Measurements from ENCODE around the gene NFAM1.

Gene NFAM1

DNA sequence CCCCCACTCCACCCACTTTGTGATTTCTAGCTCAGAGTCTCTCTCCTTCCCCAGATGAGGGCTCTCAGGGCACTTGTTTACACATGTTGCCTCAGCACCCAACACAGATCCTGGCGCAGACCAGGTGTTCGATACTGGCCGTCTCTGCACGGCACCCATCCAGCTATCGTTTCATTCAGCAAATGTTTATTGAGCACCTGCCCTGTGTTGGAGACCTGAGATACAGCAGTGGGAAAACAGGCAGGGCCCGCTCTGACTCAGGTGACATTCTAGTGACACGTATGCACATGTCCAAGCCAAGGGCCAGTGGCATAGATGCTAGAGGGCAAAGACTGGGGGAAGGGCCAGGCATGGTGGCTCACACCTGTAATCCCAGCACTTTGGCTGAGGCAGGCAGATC, 71.9 kb downstream of the NFAM1 start:
- H3K27ac ChIP-seq (ENCODE audit: insufficient read depth, low read depth, low read length, poor library complexity, severe bottlenecking): no peak overlapping the region
- H3K36me3 ChIP-seq (ENCODE audit: control insufficient read depth, insufficient read depth, low read length): no peaks in the 10 kb centered on the region
- no peaks in the 10 kb centered on the region for H3K27me3 ChIP-seq (ENCODE audit: control insufficient read depth, insufficient read depth, low read length, poor library complexity, severe bottlenecking)
- no peaks in the 10 kb centered on the region for H3K9me3 ChIP-seq (ENCODE audit: control insufficient read depth, low read length)
- H3K4me1 ChIP-seq (ENCODE audit: control insufficient read depth, insufficient read depth, low read length): peaks cover 16% of the 10 kb centered on the region
- WGBS, 2 experiments: 95% methylated on average over 7 of the region's 7 CpGs
- no peak overlapping the region for H3K4me3 ChIP-seq (ENCODE audit: insufficient read depth, low read depth, low read length)

DNA sequence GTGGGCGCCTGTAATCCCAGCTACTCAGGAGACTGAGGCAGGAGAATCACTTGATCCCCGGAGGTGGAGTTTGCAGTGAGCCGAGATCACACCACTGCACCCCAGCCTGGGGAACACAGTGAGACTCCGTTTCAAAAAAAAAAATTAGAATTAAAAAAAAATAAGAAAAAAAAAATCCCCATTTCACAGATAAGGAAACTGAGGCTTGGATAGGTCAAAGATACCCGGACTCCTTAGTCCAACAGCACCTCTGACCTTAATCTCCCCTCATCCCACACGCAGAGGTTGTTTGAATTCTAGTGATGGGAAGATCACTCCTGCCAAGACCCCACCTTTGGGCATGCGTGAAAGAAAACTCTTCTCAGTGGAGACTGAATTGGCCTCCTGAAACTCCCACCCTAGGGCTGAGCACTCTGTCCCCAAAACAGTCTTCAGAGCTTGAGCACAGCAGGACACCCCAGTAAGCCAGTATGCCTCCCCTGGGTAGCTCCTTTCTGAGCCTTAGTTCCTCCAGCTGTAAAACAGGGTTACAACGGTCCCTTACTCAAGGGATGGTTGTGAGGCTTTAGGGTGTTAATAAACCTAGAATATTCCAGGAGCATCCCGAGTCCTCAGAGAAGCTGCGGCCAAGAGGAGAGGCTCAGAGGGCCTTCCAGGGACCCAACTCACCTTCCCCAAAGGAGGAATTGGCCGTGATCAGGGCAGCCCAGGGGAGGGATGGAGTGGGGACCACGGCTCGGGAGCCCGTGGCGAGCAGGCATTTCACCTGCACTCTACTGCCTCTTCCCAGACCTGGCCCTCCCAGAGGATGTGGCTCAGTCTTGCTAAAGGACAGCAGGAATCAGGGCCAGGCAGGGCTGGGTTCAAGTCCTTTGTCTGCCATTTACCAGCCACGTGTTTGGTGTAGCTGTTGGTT, 73.3 kb downstream of the NFAM1 start:
- WGBS, 2 experiments: 83 to 84% methylated on average over 15 to 16 of the region's 16 CpGs
- peaks cover 8% of the 10 kb centered on the region for H3K4me1 ChIP-seq (ENCODE audit: control insufficient read depth, insufficient read depth, low read length)
- no peaks in the 10 kb centered on the region for H3K9me3 ChIP-seq (ENCODE audit: control insufficient read depth, low read length)
- H3K4me3 ChIP-seq (ENCODE audit: insufficient read depth, low read depth, low read length): no peak overlapping the region
- no peaks in the 10 kb centered on the region for H3K27me3 ChIP-seq (ENCODE audit: control insufficient read depth, insufficient read depth, low read length, poor library complexity, severe bottlenecking)
- H3K27ac ChIP-seq (ENCODE audit: insufficient read depth, low read depth, low read length, poor library complexity, severe bottlenecking): no peak overlapping the region
- H3K36me3 ChIP-seq (ENCODE audit: control insufficient read depth, insufficient read depth, low read length): no peaks in the 10 kb centered on the region

DNA sequence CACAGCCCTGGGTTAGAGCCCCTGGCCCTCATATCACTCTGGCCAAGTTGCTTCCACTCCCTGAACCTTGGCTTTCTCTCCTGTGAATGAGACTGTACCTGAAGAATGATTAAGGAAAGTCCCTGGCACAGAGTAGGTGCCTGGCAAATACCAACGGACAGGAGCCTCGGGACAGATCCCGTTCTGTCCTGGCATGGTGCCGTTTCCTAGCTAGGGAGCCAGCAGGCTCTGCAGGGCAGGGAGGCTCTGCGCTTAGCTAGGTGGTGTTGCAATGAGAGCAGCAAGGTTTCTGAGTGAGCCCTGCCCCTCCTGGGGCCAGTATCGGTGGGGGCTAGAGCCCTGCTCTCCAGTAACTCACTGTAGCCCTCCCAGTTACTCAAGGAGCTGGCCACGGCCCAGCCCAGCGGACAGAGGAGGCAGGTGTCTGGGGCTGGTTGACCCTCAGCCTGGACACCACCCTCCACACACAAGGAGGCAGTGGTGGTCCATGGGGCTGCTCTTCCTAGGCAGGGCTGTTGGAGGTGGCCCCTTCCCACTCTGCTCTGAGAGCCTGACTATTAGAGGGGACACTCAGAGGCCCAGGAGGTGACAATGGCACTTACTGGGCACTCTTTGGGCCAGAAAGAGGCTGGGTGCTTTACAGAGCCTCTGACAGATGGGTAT, 74.4 kb downstream of the NFAM1 start:
- peaks cover 6% of the 10 kb centered on the region for H3K4me1 ChIP-seq (ENCODE audit: control insufficient read depth, insufficient read depth, low read length)
- H3K27me3 ChIP-seq (ENCODE audit: control insufficient read depth, insufficient read depth, low read length, poor library complexity, severe bottlenecking): no peaks in the 10 kb centered on the region
- no peak overlapping the region for H3K27ac ChIP-seq (ENCODE audit: insufficient read depth, low read depth, low read length, poor library complexity, severe bottlenecking)
- 88 to 89% methylated on average over 8 of the region's 8 CpGs for WGBS, 2 experiments
- H3K9me3 ChIP-seq (ENCODE audit: control insufficient read depth, low read length): no peaks in the 10 kb centered on the region
- H3K36me3 ChIP-seq (ENCODE audit: control insufficient read depth, insufficient read depth, low read length): no peaks in the 10 kb centered on the region
- H3K4me3 ChIP-seq (ENCODE audit: insufficient read depth, low read depth, low read length): no peak overlapping the region

DNA sequence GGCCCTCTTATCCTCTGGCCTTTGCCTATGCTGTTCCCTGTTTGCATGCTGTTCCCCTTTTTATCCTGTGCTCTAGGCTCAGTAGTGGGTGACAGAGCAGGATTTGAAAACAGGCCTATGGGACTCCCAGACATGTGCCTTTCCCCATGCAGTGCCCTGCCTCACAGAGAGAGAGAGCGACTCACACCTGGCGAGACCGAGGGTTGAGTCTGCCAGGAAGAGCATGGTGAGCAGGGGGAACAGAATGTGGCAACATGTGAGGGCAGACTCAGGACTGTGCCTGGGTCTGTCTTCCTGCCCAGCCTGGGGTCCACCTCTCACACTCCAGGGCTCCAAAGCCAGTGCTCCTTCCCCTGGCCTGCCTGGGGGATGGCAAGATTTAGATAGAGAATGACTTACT, 75.0 kb downstream of the NFAM1 start:
- Histone ChIP-seq H3K27me3 (ENCODE audit: control insufficient read depth, insufficient read depth, low read length, poor library complexity, severe bottlenecking) (no peaks in the 10 kb centered on the region), H3K4me3 (ENCODE audit: insufficient read depth, low read depth, low read length) (no peak overlapping the region), H3K27ac (ENCODE audit: insufficient read depth, low read depth, low read length, poor library complexity, severe bottlenecking) (no peak overlapping the region), H3K4me1 (ENCODE audit: control insufficient read depth, insufficient read depth, low read length) (peaks cover 6% of the 10 kb centered on the region), H3K9me3 (ENCODE audit: control insufficient read depth, low read length) (no peaks in the 10 kb centered on the region), H3K36me3 (ENCODE audit: control insufficient read depth, insufficient read depth, low read length) (no peaks in the 10 kb centered on the region)
- WGBS, 2 experiments: 96% methylated on average over 3 of the region's 3 CpGs

DNA sequence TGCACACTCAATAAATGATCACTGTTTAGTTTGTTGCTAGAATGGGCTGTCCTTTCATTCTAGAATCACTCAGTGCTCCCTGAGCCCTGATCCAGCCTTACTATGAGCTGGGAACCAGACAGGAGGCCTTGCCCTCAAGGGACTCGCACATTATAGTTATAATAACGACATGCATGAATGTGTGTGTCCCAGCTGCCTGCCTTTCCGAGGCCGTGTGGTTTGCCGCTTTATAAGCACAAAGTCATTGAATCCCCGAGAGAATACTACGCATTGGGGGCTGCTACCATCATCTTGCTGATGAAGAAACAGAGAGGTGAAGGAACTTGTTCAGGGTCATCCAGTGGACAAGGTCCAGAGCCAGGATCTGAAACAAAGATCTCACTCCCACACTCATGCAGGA, 75.7 kb downstream of the NFAM1 start:
- WGBS, 2 experiments: 95% methylated on average over 7 of the region's 7 CpGs
- H3K9me3 ChIP-seq (ENCODE audit: control insufficient read depth, low read length): no peaks in the 10 kb centered on the region
- no peaks in the 10 kb centered on the region for H3K27me3 ChIP-seq (ENCODE audit: control insufficient read depth, insufficient read depth, low read length, poor library complexity, severe bottlenecking)

DNA sequence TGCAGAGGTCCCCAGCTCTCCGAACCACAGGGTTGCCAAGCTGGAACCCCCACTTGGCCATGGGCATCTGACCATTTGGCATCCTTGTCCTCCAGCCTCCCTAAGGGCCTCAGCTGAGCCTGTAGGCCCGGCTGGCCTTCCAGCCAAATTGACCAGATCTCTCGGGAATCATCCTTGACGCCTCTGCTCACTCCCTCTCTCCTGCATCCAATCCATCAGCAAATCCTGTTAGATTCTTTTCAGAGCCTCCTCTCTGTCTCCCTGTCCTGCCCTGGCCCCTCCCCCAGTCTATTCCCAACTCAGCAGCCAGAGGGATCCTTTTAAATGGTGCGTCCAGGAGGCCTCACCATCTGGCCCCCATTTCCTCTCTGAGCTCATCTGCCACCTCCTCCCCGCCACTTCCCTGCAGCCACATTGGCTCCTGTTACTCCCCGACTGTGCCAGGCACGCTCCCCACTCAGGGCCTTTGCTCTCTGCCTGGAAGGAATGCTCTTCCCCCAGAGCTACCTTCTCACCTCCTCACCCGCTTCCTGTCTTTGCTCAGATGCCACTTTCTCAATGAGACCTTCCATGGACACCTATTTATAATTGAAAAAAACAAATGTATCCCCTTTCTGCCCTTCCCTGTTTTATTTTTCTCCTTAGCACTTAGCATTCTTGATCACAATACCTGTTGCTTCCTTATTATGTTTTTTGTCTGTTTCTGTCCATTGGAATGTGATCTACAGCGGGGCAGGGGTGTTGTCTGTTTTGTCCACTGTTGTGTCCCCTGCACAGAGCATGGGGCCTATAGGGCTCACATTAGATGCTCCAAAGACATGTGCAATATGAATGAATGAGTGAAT, 78.1 kb downstream of the NFAM1 start:
- Histone ChIP-seq H3K27me3 (ENCODE audit: control insufficient read depth, insufficient read depth, low read length, poor library complexity, severe bottlenecking) (no peaks in the 10 kb centered on the region), H3K4me1 (ENCODE audit: control insufficient read depth, insufficient read depth, low read length) (peaks cover 11% of the 10 kb centered on the region), H3K4me3 (ENCODE audit: insufficient read depth, low read depth, low read length) (no peak overlapping the region), H3K36me3 (ENCODE audit: control insufficient read depth, insufficient read depth, low read length) (no peaks in the 10 kb centered on the region), H3K9me3 (ENCODE audit: control insufficient read depth, low read length) (no peaks in the 10 kb centered on the region), H3K27ac (ENCODE audit: insufficient read depth, low read depth, low read length, poor library complexity, severe bottlenecking) (no peak overlapping the region)
- WGBS, 2 experiments: 38 to 42% methylated on average over 10 of the region's 10 CpGs

More for the DNA sequence above, 75.7 kb downstream of the NFAM1 start:
- Histone ChIP-seq H3K4me3 (ENCODE audit: insufficient read depth, low read depth, low read length) (no peak overlapping the region), H3K4me1 (ENCODE audit: control insufficient read depth, insufficient read depth, low read length) (peaks cover 6% of the 10 kb centered on the region), H3K27ac (ENCODE audit: insufficient read depth, low read depth, low read length, poor library complexity, severe bottlenecking) (no peak overlapping the region), H3K36me3 (ENCODE audit: control insufficient read depth, insufficient read depth, low read length) (no peaks in the 10 kb centered on the region)

DNA sequence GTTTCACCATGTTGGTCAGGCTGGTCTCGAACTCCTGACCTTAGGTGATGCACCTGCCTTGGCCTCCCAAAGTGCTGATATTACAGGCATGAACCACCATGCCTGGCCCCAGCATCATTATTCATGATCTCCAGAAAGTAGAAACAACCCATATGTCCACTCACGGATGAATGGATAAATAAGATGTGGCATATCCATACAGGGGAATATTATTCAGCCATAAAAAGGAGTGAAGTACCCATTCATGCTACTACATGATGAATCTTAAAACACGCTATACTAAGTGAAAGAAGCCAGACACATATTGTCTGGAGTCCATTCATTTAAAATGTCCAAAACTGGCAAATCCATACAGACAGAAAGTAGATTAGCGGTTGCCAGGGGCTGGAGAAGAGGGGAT, 81.8 kb downstream of the NFAM1 start:
- WGBS, 2 experiments: 98% methylated on average over 3 to 4 of the region's 4 CpGs
- Histone ChIP-seq H3K36me3 (ENCODE audit: control insufficient read depth, insufficient read depth, low read length) (no peaks in the 10 kb centered on the region), H3K4me3 (ENCODE audit: insufficient read depth, low read depth, low read length) (no peak overlapping the region), H3K27ac (ENCODE audit: insufficient read depth, low read depth, low read length, poor library complexity, severe bottlenecking) (no peak overlapping the region), H3K9me3 (ENCODE audit: control insufficient read depth, low read length) (no peaks in the 10 kb centered on the region), H3K4me1 (ENCODE audit: control insufficient read depth, insufficient read depth, low read length) (peaks cover 24% of the 10 kb centered on the region), H3K27me3 (ENCODE audit: control insufficient read depth, insufficient read depth, low read length, poor library complexity, severe bottlenecking) (no peaks in the 10 kb centered on the region)

DNA sequence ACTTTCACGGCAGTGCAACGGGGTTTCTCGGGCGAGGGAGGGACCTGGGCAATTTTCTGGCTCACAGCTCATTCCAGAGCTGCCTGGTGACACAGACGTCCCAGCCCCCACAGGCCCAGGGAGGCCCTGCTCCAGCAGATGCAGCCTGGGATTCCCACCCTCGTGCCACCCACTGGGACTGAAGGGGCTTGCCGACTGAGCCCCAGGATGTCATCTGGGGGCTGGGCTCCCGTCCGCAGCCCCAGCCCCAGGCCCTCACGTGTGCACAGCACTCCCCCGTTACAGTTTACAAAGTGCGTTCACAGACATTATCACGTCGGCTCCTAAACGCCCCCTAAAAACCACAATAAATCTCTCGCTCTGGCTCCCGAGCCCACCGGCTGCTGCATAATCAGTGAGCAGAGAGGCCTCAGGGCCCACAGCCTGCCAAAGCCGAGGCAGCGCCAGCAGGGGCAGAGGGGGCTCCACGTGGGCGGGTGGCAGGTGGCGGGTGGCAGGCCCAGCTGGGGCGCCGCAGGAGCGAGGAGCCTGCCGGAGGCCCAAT, 84.8 kb downstream of the NFAM1 start:
- Histone ChIP-seq H3K36me3 (ENCODE audit: control insufficient read depth, insufficient read depth, low read length) (no peaks in the 10 kb centered on the region), H3K9me3 (ENCODE audit: control insufficient read depth, low read length) (no peaks in the 10 kb centered on the region), H3K4me3 (ENCODE audit: insufficient read depth, low read depth, low read length) (no peak overlapping the region), H3K4me1 (ENCODE audit: control insufficient read depth, insufficient read depth, low read length) (peaks cover 19% of the 10 kb centered on the region), H3K27ac (ENCODE audit: insufficient read depth, low read depth, low read length, poor library complexity, severe bottlenecking) (no peak overlapping the region), H3K27me3 (ENCODE audit: control insufficient read depth, insufficient read depth, low read length, poor library complexity, severe bottlenecking) (no peaks in the 10 kb centered on the region)
- 60 to 63% methylated on average over 27 of the region's 27 CpGs for WGBS, 2 experiments

DNA sequence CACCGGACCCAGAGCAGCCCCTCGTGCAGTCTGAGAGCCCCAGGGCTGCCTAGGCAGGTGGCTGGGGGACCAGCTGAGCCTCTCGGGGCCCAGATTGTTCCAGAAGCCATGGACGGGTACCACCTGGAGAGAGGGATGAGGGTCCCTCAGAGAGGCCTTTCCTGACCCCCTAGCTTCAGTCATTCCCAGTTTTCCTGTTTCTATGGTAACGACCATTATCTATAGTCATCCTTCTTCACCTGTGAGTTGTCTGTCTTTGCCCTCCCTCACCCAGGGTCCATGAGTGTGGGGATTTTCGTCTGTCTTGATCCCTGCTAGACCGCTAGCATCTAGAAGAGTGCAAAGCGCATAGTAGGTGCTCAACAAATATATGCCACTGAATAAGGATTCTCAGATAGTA, 85.5 kb downstream of the NFAM1 start:
- Histone ChIP-seq H3K36me3 (ENCODE audit: control insufficient read depth, insufficient read depth, low read length) (no peaks in the 10 kb centered on the region), H3K9me3 (ENCODE audit: control insufficient read depth, low read length) (no peaks in the 10 kb centered on the region), H3K4me1 (ENCODE audit: control insufficient read depth, insufficient read depth, low read length) (peaks cover 19% of the 10 kb centered on the region), H3K4me3 (ENCODE audit: insufficient read depth, low read depth, low read length) (no peak overlapping the region), H3K27me3 (ENCODE audit: control insufficient read depth, insufficient read depth, low read length, poor library complexity, severe bottlenecking) (no peaks in the 10 kb centered on the region), H3K27ac (ENCODE audit: insufficient read depth, low read depth, low read length, poor library complexity, severe bottlenecking) (no peak overlapping the region)
- WGBS, 2 experiments: 84 to 92% methylated on average over 8 of the region's 8 CpGs

All from ectodermal cell (in vitro differentiated cells).